Mesenchymal stem cell (in vitro differentiated cells and primary cell): ENCODE results near the gene DDX25.

Experiments used
- DNase-seq: peaks from one replicate; pipeline ENCODE4 v3.0.0-alpha.2; 2013
- H2AFZ ChIP-seq: one replicate; pipeline ENCODE4 v1.6.1; 2013; ENCODE audit warnings: low read depth, mild to moderate bottlenecking, control low read depth, inconsistent platforms, low read length, moderate library complexity
- H2AK5ac ChIP-seq: 2 replicates; pipeline ENCODE4 v1.6.1; 2013; ENCODE audit warnings: low read length, moderate library complexity, mild to moderate bottlenecking, inconsistent platforms; ENCODE audit not compliant: severe bottlenecking
- H2BK120ac ChIP-seq: one replicate; pipeline ENCODE4 v1.6.1; 2013; ENCODE audit warnings: low read depth, mild to moderate bottlenecking, inconsistent platforms, low read length, moderate library complexity
- H2BK12ac ChIP-seq, 2 experiments: one replicate each; pipeline ENCODE4 v1.6.1; 2013; ENCODE audit warnings: inconsistent platforms in 2 of 2, low read length in 2 of 2, mild to moderate bottlenecking in 2 of 2, moderate library complexity in 2 of 2, control low read depth in 1 of 2
- H2BK15ac ChIP-seq: one replicate; pipeline ENCODE4 v1.6.1; 2013; ENCODE audit warnings: mild to moderate bottlenecking, low read depth, inconsistent platforms; ENCODE audit not compliant: poor library complexity, severe bottlenecking
- H2BK5ac ChIP-seq: 2 replicates; pipeline ENCODE4 v1.6.1; 2013; ENCODE audit warnings: low read depth, mild to moderate bottlenecking, low read length, control low read depth, inconsistent platforms; ENCODE audit not compliant: poor library complexity, severe bottlenecking
- H3K14ac ChIP-seq, 2 experiments: one replicate each; pipeline ENCODE4 v1.6.1; 2013; ENCODE audit warnings: inconsistent platforms in 2 of 2, low read length in 2 of 2, control low read depth in 1 of 2, mild to moderate bottlenecking in 1 of 2, moderate library complexity in 1 of 2
- H3K18ac ChIP-seq, 2 experiments: one replicate each; pipeline ENCODE4 v1.6.1; 2013; ENCODE audit warnings: inconsistent platforms in 2 of 2, low read length in 2 of 2, control low read depth in 1 of 2, low read depth in 1 of 2, mild to moderate bottlenecking in 1 of 2
- H3K23ac ChIP-seq, 2 experiments: one replicate each; pipeline ENCODE4 v1.6.1; 2013; ENCODE audit warnings: inconsistent platforms in 2 of 2, low read length in 2 of 2, mild to moderate bottlenecking in 2 of 2, moderate library complexity in 2 of 2, control low read depth in 1 of 2
- H3K27ac ChIP-seq: 2 replicates; pipeline ENCODE4 v1.5.1; 2013; ENCODE audit warnings: mild to moderate bottlenecking, moderate library complexity, low read length, control low read depth, inconsistent platforms; ENCODE audit not compliant: poor library complexity, severe bottlenecking
- H3K27me3 ChIP-seq, 2 experiments: 2 replicates each; pipeline versions ENCODE4 v1.6.1 to v1.7.0; 2013; ENCODE audit warnings: low read length in 2 of 2, mild to moderate bottlenecking in 2 of 2, moderate library complexity in 2 of 2, control low read depth in 1 of 2, inconsistent platforms in 1 of 2; ENCODE audit not compliant: control insufficient read depth in 1 of 2, insufficient read depth in 1 of 2
- H3K36me3 ChIP-seq, 2 experiments: 2 replicates each; pipeline versions ENCODE4 v1.6.1 to v1.7.0; 2013; ENCODE audit warnings: low read length in 2 of 2, control low read depth in 1 of 2, inconsistent platforms in 1 of 2, low read depth in 1 of 2, mild to moderate bottlenecking in 1 of 2; ENCODE audit not compliant: insufficient read depth in 2 of 2, control insufficient read depth in 1 of 2
- H3K4ac ChIP-seq, 2 experiments: one replicate each; pipeline ENCODE4 v1.6.1; 2013; ENCODE audit warnings: inconsistent platforms in 2 of 2, low read length in 2 of 2, mild to moderate bottlenecking in 2 of 2, moderate library complexity in 2 of 2, control low read depth in 1 of 2, low read depth in 1 of 2
- H3K4me1 ChIP-seq: 2 replicates; pipeline ENCODE4 v1.6.1; 2013; ENCODE audit warnings: low read depth, low read length, control low read depth; ENCODE audit not compliant: control insufficient read depth, insufficient read depth
- H3K4me2 ChIP-seq: 2 replicates; pipeline ENCODE4 v1.6.1; 2013; ENCODE audit warnings: low read length, mild to moderate bottlenecking, inconsistent platforms; ENCODE audit not compliant: poor library complexity, severe bottlenecking
- H3K4me3 ChIP-seq, 2 experiments: 2 replicates each; pipeline versions ENCODE4 v1.5.1 to v1.7.0; 2013; ENCODE audit warnings: low read length in 2 of 2, mild to moderate bottlenecking in 2 of 2, control low read depth in 1 of 2, low read depth in 1 of 2; ENCODE audit not compliant: insufficient read depth in 1 of 2
- H3K79me1 ChIP-seq: replicated peaks from 2 replicates; pipeline ENCODE4 v1.6.1; 2013; ENCODE audit warnings: mild to moderate bottlenecking, control low read depth, low read length, inconsistent platforms; ENCODE audit not compliant: poor library complexity, severe bottlenecking
- H3K9ac ChIP-seq: 2 replicates; pipeline ENCODE4 v1.7.0; 2013; ENCODE audit warnings: mild to moderate bottlenecking, low read length, moderate library complexity
- H3K9me3 ChIP-seq: 2 replicates; pipeline ENCODE4 v1.7.0; 2013; ENCODE audit warnings: mild to moderate bottlenecking, low read length; ENCODE audit not compliant: control insufficient read depth
- H4K8ac ChIP-seq: one replicate; pipeline ENCODE4 v1.6.1; 2013; ENCODE audit warnings: inconsistent platforms, mild to moderate bottlenecking, low read length, moderate library complexity
- H4K91ac ChIP-seq: one replicate; pipeline ENCODE4 v1.6.1; 2013; ENCODE audit warnings: mild to moderate bottlenecking, low read length, inconsistent platforms
- WGBS: methylation state at CpG from one replicate; pipeline ENCODE4 v1.1.7; 2013; ENCODE audit warnings: mixed read lengths; 5-methylcytosine and 5-hydroxymethylcytosine counted together

DDX25 gene

GRCh38 chr11:125924384-125925007, 20.2 kb downstream of the DDX25 start:
- Histone ChIP-seq H4K91ac (no peak overlapping the region), H2BK15ac (peak overlapping the region; percentile 20), H2BK12ac (no peak overlapping the region), H3K4me1 (no peaks in the 10 kb centered on the region), H3K79me1 (no peaks in the 10 kb centered on the region), H3K4ac (no peak overlapping the region), H3K9me3 (no peaks in the 10 kb centered on the region), H2AK5ac (no peak overlapping the region), H3K4me2 (no peak overlapping the region), H3K23ac (no peak overlapping the region), H3K4me3 (no peak overlapping the region), H3K36me3 (no peaks in the 10 kb centered on the region), H3K9ac (no peak overlapping the region), H3K18ac (no peak overlapping the region), H2BK120ac (no peak overlapping the region), H2AFZ (no peak overlapping the region), H2BK5ac (no peak overlapping the region), H3K27ac (no peak overlapping the region), H3K27me3 (peaks cover 9 to 41% of the 10 kb centered on the region in 2 experiments), H3K14ac (no peak overlapping the region), H4K8ac (no peak overlapping the region)
- DNase-seq, result no peak
- 85% methylated on average over 9 of the region's 9 CpGs for WGBS

DNA sequence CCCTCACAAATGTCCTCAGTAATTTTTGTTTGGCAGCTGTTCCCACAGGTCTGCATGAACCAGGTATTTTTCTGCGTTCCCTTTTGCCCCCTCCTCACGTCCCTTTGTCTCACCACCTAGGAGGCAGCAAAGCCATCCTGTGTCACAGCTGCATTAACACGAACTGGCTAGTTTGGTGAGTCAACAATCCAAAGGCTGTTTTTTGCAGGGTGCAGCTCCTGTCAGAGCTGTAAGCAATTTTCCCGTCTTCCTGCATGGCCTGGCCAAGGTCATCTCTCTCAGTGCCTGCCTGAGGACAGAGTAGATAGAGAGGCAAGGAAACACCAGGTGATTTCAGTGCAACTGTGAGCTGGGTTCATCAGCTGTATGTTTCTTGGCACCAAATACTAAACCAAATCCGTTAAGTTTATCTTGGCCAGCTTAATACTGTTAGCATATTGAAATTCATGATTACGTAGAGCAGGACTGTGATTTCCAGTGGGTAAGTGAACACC, 21.0 kb downstream of the DDX25 start:
- Histone ChIP-seq H3K4me1 (no peaks in the 10 kb centered on the region), H3K4me3 (no peak overlapping the region), H3K9me3 (no peaks in the 10 kb centered on the region), H3K27ac (no peak overlapping the region), H3K23ac (no peak overlapping the region), H4K8ac (no peak overlapping the region), H3K9ac (no peak overlapping the region), H3K27me3 (peaks cover 8 to 48% of the 10 kb centered on the region in 2 experiments), H2BK12ac (no peak overlapping the region), H4K91ac (no peak overlapping the region), H2BK120ac (no peak overlapping the region), H2AK5ac (no peak overlapping the region), H2BK15ac (no peak overlapping the region), H3K14ac (no peak overlapping the region), H3K79me1 (no peaks in the 10 kb centered on the region), H3K18ac (no peak overlapping the region), H3K4me2 (no peak overlapping the region), H3K4ac (no peak overlapping the region), H3K36me3 (no peaks in the 10 kb centered on the region), H2BK5ac (no peak overlapping the region), H2AFZ (no peak overlapping the region)
- no peak for DNase-seq
- WGBS, result 59% methylated on average over 6 of the region's 6 CpGs

DNA sequence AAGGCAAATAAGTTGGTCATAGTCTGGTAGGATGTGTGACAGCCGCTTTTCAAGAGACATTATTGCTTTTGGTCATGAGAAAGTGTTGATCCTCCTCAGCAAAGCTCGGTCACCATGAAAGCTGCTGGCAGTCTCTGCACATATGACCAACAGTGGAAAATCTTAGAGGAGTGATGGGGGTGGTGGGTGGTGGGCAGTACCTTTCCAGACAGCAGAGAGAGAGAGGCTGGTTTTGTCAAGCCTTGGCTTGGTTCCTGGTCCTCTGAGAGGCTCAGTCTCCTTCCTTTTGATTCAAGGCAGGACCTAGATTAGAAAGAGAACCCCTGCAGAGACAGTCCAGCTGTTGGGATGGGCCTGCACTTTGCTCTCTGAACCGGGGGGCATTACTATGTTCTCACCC, 21.5 kb downstream of the DDX25 start:
- WGBS, result 81% methylated on average over 3 of the region's 3 CpGs
- no peak overlapping the region for H2BK12ac ChIP-seq

GRCh38 chr11:125926682-125927081, 22.4 kb downstream of the DDX25 start:
- H2AK5ac ChIP-seq, result no peak overlapping the region
- H2BK12ac ChIP-seq, result no peak overlapping the region
- no peak overlapping the region for H2AFZ ChIP-seq
- H3K18ac ChIP-seq, result no peak overlapping the region
- H3K23ac ChIP-seq, result no peak overlapping the region
- H3K4me2 ChIP-seq, result no peak overlapping the region
- no peak overlapping the region for H3K4me3 ChIP-seq
- peaks cover 5 to 48% of the 10 kb centered on the region in 2 experiments for H3K27me3 ChIP-seq
- H2BK120ac ChIP-seq, result no peak overlapping the region
- H3K14ac ChIP-seq, result no peak overlapping the region
- no peak overlapping the region for H3K27ac ChIP-seq
- no peaks in the 10 kb centered on the region for H3K36me3 ChIP-seq
- H2BK15ac ChIP-seq, result no peak overlapping the region
- no peaks in the 10 kb centered on the region for H3K9me3 ChIP-seq
- H3K4ac ChIP-seq, result no peak overlapping the region
- no peaks in the 10 kb centered on the region for H3K79me1 ChIP-seq
- H4K8ac ChIP-seq, result no peak overlapping the region
- H4K91ac ChIP-seq, result no peak overlapping the region
- H3K9ac ChIP-seq, result no peak overlapping the region
- H2BK5ac ChIP-seq, result no peak overlapping the region
- 92% methylated on average over 11 of the region's 12 CpGs for WGBS
- no peaks in the 10 kb centered on the region for H3K4me1 ChIP-seq
- DNase-seq, result no peak

More for the DNA sequence above, 21.5 kb downstream of the DDX25 start:
- Histone ChIP-seq H2BK5ac (no peak overlapping the region), H2AK5ac (no peak overlapping the region), H3K18ac (no peak overlapping the region), H3K27ac (no peak overlapping the region), H3K4me3 (no peak overlapping the region), H3K27me3 (peaks cover 3 to 45% of the 10 kb centered on the region in 2 experiments), H3K23ac (no peak overlapping the region), H3K4me2 (no peak overlapping the region), H3K14ac (no peak overlapping the region), H3K9me3 (no peaks in the 10 kb centered on the region), H4K91ac (no peak overlapping the region), H3K4me1 (no peaks in the 10 kb centered on the region), H2BK15ac (no peak overlapping the region), H2BK120ac (no peak overlapping the region), H3K79me1 (no peaks in the 10 kb centered on the region), H3K9ac (no peak overlapping the region), H3K4ac (no peak overlapping the region), H4K8ac (no peak overlapping the region), H2AFZ (no peak overlapping the region), H3K36me3 (no peaks in the 10 kb centered on the region)
- no peak for DNase-seq
